Vagina (tissue), 2 donors: ENCODE data around the gene IRF2BPL. TPM values are rescaled to one million over a fixed set of nuclear protein-coding genes. Genes with fewer than 3 reads are reported as not detected.
"Not testable (repeated sequence)": the region's sequence is repeated elsewhere in the genome, so short reads cannot be mapped to it uniquely, and the experiment has no call there.

Experiments used
- DNase-seq, 2 donors: peaks; one replicate each; pipeline ENCODE4 v3.0.0-alpha.2; 2017; ENCODE audit errors: extremely low spot score in 2 of 2
- H3K27ac ChIP-seq: fragments of 200-600 bp; sonication (generic); one replicate; pipeline ENCODE4 v1.5.1; 2019
- H3K27me3 ChIP-seq: fragments of 200-600 bp; sonication (generic); one replicate; pipeline ENCODE4 v1.5.1; 2019
- H3K36me3 ChIP-seq, 2 donors: fragments of 200-600 bp; sonication (generic); one replicate each; pipeline ENCODE4 v1.5.1; 2017 to 2019
- H3K4me1 ChIP-seq: fragments of 200-600 bp; sonication (generic); one replicate; pipeline ENCODE4 v1.5.1; 2019
- H3K4me3 ChIP-seq, 2 donors: fragments of 200-600 bp; sonication (generic); 1 replicate in 1 of 2; 2 replicates in 1 of 2; pipeline ENCODE4 v1.5.1; 2016 to 2019
- H3K9me3 ChIP-seq: fragments of 200-600 bp; sonication (generic); one replicate; pipeline ENCODE4 v1.5.1; 2019
- CTCF ChIP-seq, 3 experiments: fragments of 450-650 bp in 2 of 3; fragments of 200-600 bp in 1 of 3; sonication (generic) in 1 of 3; IDR thresholded peaks; one replicate each; pipeline ENCODE4 v1.5.1; 2017 to 2019; ENCODE audit warnings: antibody characterized with exemption in 3 of 3, mild to moderate bottlenecking in 2 of 3, moderate library complexity in 2 of 3
- POLR2A ChIP-seq, 2 donors: fragments of 450-650 bp; IDR thresholded peaks; one replicate each; pipeline ENCODE4 v1.6.1; 2017; ENCODE audit warnings: antibody characterized with exemption in 2 of 2, mild to moderate bottlenecking in 2 of 2, moderate library complexity in 2 of 2
- POLR2AphosphoS5 ChIP-seq, 2 donors: sonication (generic); formaldehyde crosslinking; IDR thresholded peaks; one replicate each; pipeline ENCODE4 v1.9.0; 2017; ENCODE audit warnings: antibody characterized with exemption in 2 of 2, mild to moderate bottlenecking in 2 of 2, low read depth in 1 of 2; ENCODE audit not compliant: insufficient read depth in 1 of 2
- intact Hi-C: fragments of 100-400 bp; cut with DNase I; formaldehyde crosslinking; loops from one replicate; pipeline ENCODE4 v1.15.1; 2023
- total RNA-seq: library from RNA; depleted of rRNA; stranded (reverse); fragments of >200 nt; gene quantifications from one replicate; pipeline ENCODE4 v1.2.3, GENCODE V29; 2016

Gene IRF2BPL
- total RNA-seq, 1 donor from 2014 or later = 51.1 TPM

GRCh38 chr14:77023001-77023996 lies 5.2 kb downstream of the IRF2BPL start:
- Histone ChIP-seq H3K36me3 (peaks cover 0 to 4% of the 10 kb centered on the region in 2 donors), H3K27me3 (no peaks in the 10 kb centered on the region), H3K9me3 (no peaks in the 10 kb centered on the region), H3K27ac (peak overlapping the region; percentile 98), H3K4me3 (peak overlapping the region; percentile 60 to 84), H3K4me1 (peaks cover 52% of the 10 kb centered on the region)
- TF ChIP-seq POLR2A (IDR thresholded peaks at IDR 0.05) = no peak
- peak in 1 of 3 experiments; percentile 37 for TF ChIP-seq CTCF (IDR thresholded peaks at IDR 0.05)
- peak in 1 of 2 donors; percentile 28 for TF ChIP-seq POLR2AphosphoS5 (IDR thresholded peaks at IDR 0.05; ENCODE audit: insufficient read depth in 1 of 2, low read depth in 1 of 2)
- intact Hi-C loops = no loop called here
- DNase-seq = no peak

DNA sequence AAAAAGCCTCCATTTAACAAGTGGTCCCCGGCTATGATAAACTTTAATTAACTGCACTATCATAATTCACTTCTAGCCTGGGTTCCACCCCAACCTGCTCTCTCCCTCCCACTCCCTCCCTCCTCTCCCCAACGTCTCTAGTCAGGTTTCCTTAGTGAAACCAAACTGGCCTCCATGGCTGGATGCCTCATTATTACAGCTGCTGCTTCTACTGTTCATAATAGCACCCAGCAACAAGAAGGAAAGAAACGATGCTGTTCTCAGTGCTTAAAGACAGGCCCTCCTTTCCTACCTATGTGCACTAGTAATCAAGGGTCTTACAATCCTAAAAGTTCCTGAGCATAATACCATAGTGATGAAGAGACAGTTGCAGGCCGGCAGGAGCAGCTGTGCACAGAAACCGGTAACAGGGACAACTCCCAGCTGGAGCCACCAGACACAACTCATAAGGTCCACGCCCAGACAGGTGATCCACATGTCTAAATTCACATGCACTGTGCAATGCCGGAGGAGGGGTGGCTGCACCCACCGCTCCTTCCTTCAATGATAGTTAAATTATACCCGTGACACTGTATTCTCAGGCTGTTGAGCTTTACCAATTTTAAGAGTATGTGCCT lies 6.2 kb downstream of the IRF2BPL start:
- Histone ChIP-seq H3K27ac (peak overlapping the region; percentile 98), H3K9me3 (no peaks in the 10 kb centered on the region), H3K4me3 (no peak overlapping the region), H3K4me1 (peaks cover 52% of the 10 kb centered on the region), H3K36me3 (peaks cover 0 to 4% of the 10 kb centered on the region in 2 donors), H3K27me3 (no peaks in the 10 kb centered on the region)
- TF ChIP-seq POLR2A (IDR thresholded peaks at IDR 0.05) = no peak
- peak in 1 of 3 experiments; percentile 9 for TF ChIP-seq CTCF (IDR thresholded peaks at IDR 0.05)
- DNase-seq = no peak
- intact Hi-C loops = no loop called here

GRCh38 chr14:77021424-77021823 lies 7.1 kb downstream of the IRF2BPL start:
- H3K4me3 ChIP-seq, H3K9me3 ChIP-seq, intact Hi-C loops, H3K27me3 ChIP-seq, DNase-seq, H3K27ac ChIP-seq, H3K36me3 ChIP-seq: not testable (repeated sequence)
- peaks cover 51% of the 10 kb centered on the region for H3K4me1 ChIP-seq

- Histone ChIP-seq H3K4me1 (peaks cover 36% of the 10 kb centered on the region), H3K9me3 (no peaks in the 10 kb centered on the region), H3K27me3 (no peaks in the 10 kb centered on the region), H3K36me3 (no peaks in the 10 kb centered on the region), H3K27ac (no peak overlapping the region), H3K4me3 (no peak overlapping the region)
- no peak for DNase-seq
- TF ChIP-seq POLR2AphosphoS5 (IDR thresholded peaks at IDR 0.05; ENCODE audit: insufficient read depth in 1 of 2, low read depth in 1 of 2) (no peak), CTCF (IDR thresholded peaks at IDR 0.05) (no peak), POLR2A (IDR thresholded peaks at IDR 0.05) (no peak)
- intact Hi-C loops = no loop called here
Measured at GRCh38 chr14:77018785-77019184, 9.7 kb downstream of the IRF2BPL start.

- intact Hi-C loops = no loop called here
- peaks cover 27% of the 10 kb centered on the region for H3K4me1 ChIP-seq
- no peak overlapping the region for H3K27ac ChIP-seq
- no peaks in the 10 kb centered on the region for H3K9me3 ChIP-seq
- DNase-seq = no peak
- TF ChIP-seq CTCF (IDR thresholded peaks at IDR 0.05) (no peak), POLR2AphosphoS5 (IDR thresholded peaks at IDR 0.05; ENCODE audit: insufficient read depth in 1 of 2, low read depth in 1 of 2) (no peak), POLR2A (IDR thresholded peaks at IDR 0.05) (no peak)
- no peaks in the 10 kb centered on the region for H3K27me3 ChIP-seq
- no peak overlapping the region for H3K4me3 ChIP-seq
- H3K36me3 ChIP-seq = no peaks in the 10 kb centered on the region
Measured at GRCh38 chr14:77017666-77018065, 10.8 kb downstream of the IRF2BPL start.
